Right cardiac atrium (tissue), 5 donors: ENCODE data around the gene THEM4. TPM values are rescaled to one million over a fixed set of nuclear protein-coding genes. Genes with fewer than 3 reads are reported as not detected.

ENCODE experiments used
- ATAC-seq, 2 donors: fragments of 200-7000 bp; cut with Tn5 transposase; one replicate each; pipeline versions ENCODE4 v1.8.0 to v1.9.1; 2020; ENCODE audit warnings: moderate library complexity in 2 of 2, mild to moderate bottlenecking in 1 of 2
- DNase-seq, 3 donors: peaks; one replicate each; pipeline ENCODE4 v3.0.0-alpha.2; 2020
- H3K27ac ChIP-seq: one replicate; pipeline ENCODE4 v1.5.1; 2013; ENCODE audit warnings: mild to moderate bottlenecking, low read length, control low read depth, moderate library complexity
- H3K27me3 ChIP-seq: one replicate; pipeline ENCODE4 v1.6.1; 2013; ENCODE audit not compliant: control insufficient read depth, insufficient read depth
- H3K4me1 ChIP-seq: one replicate; pipeline ENCODE4 v1.6.1; 2013; ENCODE audit warnings: low read length; ENCODE audit not compliant: control insufficient read depth, insufficient read depth
- H3K4me3 ChIP-seq: one replicate; pipeline ENCODE4 v1.5.1; 2013; ENCODE audit warnings: low read length, control low read depth
- H3K9me3 ChIP-seq: one replicate; pipeline ENCODE4 v1.6.1; 2013; ENCODE audit warnings: low read length; ENCODE audit not compliant: control insufficient read depth
- WGBS: extraction: QIAGEN DNeasy Blood & Tissue Kit; methylation state at CpG from one replicate; pipeline ENCODE4 v1.1.7; 2013; 5-methylcytosine and 5-hydroxymethylcytosine counted together
- intact Hi-C, 4 donors: fragments of 100-400 bp; cut with DNase I; formaldehyde crosslinking; loops; one replicate each; pipeline versions ENCODE4 v1.11.0 to v1.14.0; 2022 to 2023
- polyA plus RNA-seq: library from polyadenylated mRNA; stranded (reverse); fragments of 200-250 nt; gene quantifications from one replicate; pipeline ENCODE4 v1.2.3, GENCODE V29; 2013
- total RNA-seq, 4 donors: library from RNA; stranded (reverse); fragmentation: NEBNext Ultra II Directional; extraction: Animal tissue kit (Norgen Biotek cat#: 25700); gene quantifications; one replicate each; pipeline ENCODE4 v1.2.1, GENCODE V29; 2021
- donor health status: healthy with polysubstance abuse.
- donor health status: DM: no; HTN: yes; CAD: no.
- donor health status: DM: no; HTN: no; CAD: no.
- donor health status: DM: no; HTN: yes; CAD: no; lungs with severe emphysema.
- donor health status: DM: yes; HTN: yes; CAD: no.

The THEM4 gene
- total and polyA plus RNA-seq, 5 donors, result 18.8 to 27.2 (median 19.1) TPM

- Histone ChIP-seq H3K4me1 (no peaks in the 10 kb centered on the region), H3K27ac (no peak overlapping the region), H3K4me3 (no peak overlapping the region), H3K9me3 (no peaks in the 10 kb centered on the region), H3K27me3 (peaks cover 2% of the 10 kb centered on the region)
- intact Hi-C loops, result no loop called here
- WGBS, result 91% methylated on average over 1 of the region's 1 CpG
- DNase-seq (no peak), ATAC-seq (no peak)
Measured at GRCh38 chr1:151924691-151925587, 15.6 kb upstream of the THEM4 start.

- Histone ChIP-seq H3K4me3 (no peak overlapping the region), H3K27me3 (peaks cover 2% of the 10 kb centered on the region), H3K4me1 (no peaks in the 10 kb centered on the region), H3K9me3 (no peaks in the 10 kb centered on the region), H3K27ac (no peak overlapping the region)
- WGBS, result 67% methylated on average over 1 of the region's 1 CpG
- ATAC-seq (no peak), DNase-seq (no peak)
- intact Hi-C loops, result no loop called here
Measured at GRCh38 chr1:151923422-151923821, 14.1 kb upstream of the THEM4 start.

GRCh38 chr1:151920149-151920548, 10.8 kb upstream of the THEM4 start:
- H3K4me3 ChIP-seq, result no peak overlapping the region
- H3K9me3 ChIP-seq, result no peaks in the 10 kb centered on the region
- peaks cover 2% of the 10 kb centered on the region for H3K27me3 ChIP-seq
- H3K27ac ChIP-seq, result no peak overlapping the region
- ATAC-seq, result no peak
- intact Hi-C loops, result no loop called here
- peaks cover 2% of the 10 kb centered on the region for H3K4me1 ChIP-seq
- no peak for DNase-seq
- WGBS, result 69% methylated on average over 3 of the region's 3 CpGs

- DNase-seq, result no peak
- Histone ChIP-seq H3K4me3 (no peak overlapping the region), H3K4me1 (peaks cover 2% of the 10 kb centered on the region), H3K27ac (no peak overlapping the region), H3K27me3 (peaks cover 2% of the 10 kb centered on the region), H3K9me3 (no peaks in the 10 kb centered on the region)
- no peak for ATAC-seq
- intact Hi-C loops, result no loop called here
- 76% methylated on average over 6 of the region's 6 CpGs for WGBS
Measured at GRCh38 chr1:151918819-151919610, 9.7 kb upstream of the THEM4 start.

- Histone ChIP-seq H3K4me3 (no peak overlapping the region), H3K9me3 (no peaks in the 10 kb centered on the region), H3K4me1 (peaks cover 2% of the 10 kb centered on the region), H3K27ac (no peak overlapping the region), H3K27me3 (peaks cover 2% of the 10 kb centered on the region)
- ATAC-seq, result no peak
- 74% methylated on average over 3 of the region's 3 CpGs for WGBS
- DNase-seq, result no peak
- intact Hi-C loops, result no loop called here
Measured at GRCh38 chr1:151918156-151918555, 8.8 kb upstream of the THEM4 start.

GRCh38 chr1:151916726-151917370, 7.5 kb upstream of the THEM4 start:
- DNase-seq, result no peak
- 79% methylated on average over 7 of the region's 7 CpGs for WGBS
- H3K4me1 ChIP-seq, result peaks cover 2% of the 10 kb centered on the region
- H3K27me3 ChIP-seq, result peaks cover 2% of the 10 kb centered on the region
- H3K9me3 ChIP-seq, result no peaks in the 10 kb centered on the region
- ATAC-seq, result no peak
- no peak overlapping the region for H3K27ac ChIP-seq
- intact Hi-C loops, result no loop called here
- H3K4me3 ChIP-seq, result no peak overlapping the region

GRCh38 chr1:151915061-151915686, 5.9 kb upstream of the THEM4 start:
- Histone ChIP-seq H3K27me3 (no peaks in the 10 kb centered on the region), H3K4me3 (no peak overlapping the region), H3K9me3 (no peaks in the 10 kb centered on the region), H3K4me1 (peaks cover 2% of the 10 kb centered on the region), H3K27ac (no peak overlapping the region)
- ATAC-seq (no peak), DNase-seq (no peak)
- intact Hi-C loops, result no loop called here
- WGBS, result 51% methylated on average over 1 of the region's 1 CpG

- no peaks in the 10 kb centered on the region for H3K27me3 ChIP-seq
- H3K27ac ChIP-seq, result no peak overlapping the region
- WGBS, result 89% methylated on average over 2 of the region's 2 CpGs
- intact Hi-C loops, result no loop called here
- no peak overlapping the region for H3K4me3 ChIP-seq
- DNase-seq, result no peak
- ATAC-seq, result no peak
- no peaks in the 10 kb centered on the region for H3K9me3 ChIP-seq
- H3K4me1 ChIP-seq, result peaks cover 2% of the 10 kb centered on the region
Measured at GRCh38 chr1:151914076-151914475, 4.8 kb upstream of the THEM4 start.

- no peak for DNase-seq
- Histone ChIP-seq H3K4me3 (no peak overlapping the region), H3K4me1 (peaks cover 2% of the 10 kb centered on the region), H3K27me3 (no peaks in the 10 kb centered on the region), H3K9me3 (no peaks in the 10 kb centered on the region), H3K27ac (no peak overlapping the region)
- intact Hi-C loops, result no loop called here
- no peak for ATAC-seq
- 97% methylated on average over 1 of the region's 1 CpG for WGBS
Measured at GRCh38 chr1:151912973-151913372, 3.7 kb upstream of the THEM4 start.

- H3K27ac ChIP-seq, result no peak overlapping the region
- 79% methylated on average over 10 of the region's 10 CpGs for WGBS
- intact Hi-C loops, result no loop called here
- H3K27me3 ChIP-seq, result no peaks in the 10 kb centered on the region
- H3K4me1 ChIP-seq, result no peaks in the 10 kb centered on the region
- peak in 1 of 3 donors; percentile 60 for DNase-seq
- no peaks in the 10 kb centered on the region for H3K9me3 ChIP-seq
- H3K4me3 ChIP-seq, result peak overlapping the region; percentile 82
- ATAC-seq, result no peak
Measured at GRCh38 chr1:151908228-151908691, 1.1 kb downstream of the THEM4 start.
